ENCODE data around the gene ITCH. TPM values are rescaled to one million over a fixed set of nuclear protein-coding genes. Genes with fewer than 3 reads are reported as not detected.

The ITCH gene
- polyA plus RNA-seq, 4 donors = 32.0 to 52.4 (median 47.0) TPM

GRCh38 chr20:34543463-34544056 lies 180.5 kb downstream of the ITCH start:
- no peak for DNase-seq (ENCODE audit: low read depth in 4 of 4, low spot score in 3 of 4)

GRCh38 chr20:34544109-34544796 lies 181.2 kb downstream of the ITCH start:
- no peak for DNase-seq (ENCODE audit: low read depth in 4 of 4, low spot score in 3 of 4)

GRCh38 chr20:34546751-34547181 lies 183.7 kb downstream of the ITCH start:
- no peak for DNase-seq (ENCODE audit: low read depth in 4 of 4, low spot score in 3 of 4)

GRCh38 chr20:34547844-34548613 lies 185.0 kb downstream of the ITCH start:
- DNase-seq (ENCODE audit: low read depth in 4 of 4, low spot score in 3 of 4) = no peak

- peak in 1 of 4 donors; percentile 45 for DNase-seq (ENCODE audit: low read depth in 4 of 4, low spot score in 3 of 4)
Measured at GRCh38 chr20:34549291-34549928, 186.3 kb downstream of the ITCH start.

GRCh38 chr20:34549929-34550305 lies 186.8 kb downstream of the ITCH start:
- no peak for DNase-seq (ENCODE audit: low read depth in 4 of 4, low spot score in 3 of 4)

- no peak for DNase-seq (ENCODE audit: low read depth in 4 of 4, low spot score in 3 of 4)
Measured at GRCh38 chr20:34552569-34552968, 189.5 kb downstream of the ITCH start.

GRCh38 chr20:34553366-34553867 lies 190.3 kb downstream of the ITCH start:
- no peak for DNase-seq (ENCODE audit: low read depth in 4 of 4, low spot score in 3 of 4)

- no peak for DNase-seq (ENCODE audit: low read depth in 4 of 4, low spot score in 3 of 4)
Measured at GRCh38 chr20:34557936-34558319, 194.9 kb downstream of the ITCH start.

- peak in 3 of 4 donors; percentile 71 to 84 (median 74) for DNase-seq (ENCODE audit: low read depth in 4 of 4, low spot score in 3 of 4)
Measured at GRCh38 chr20:34558320-34559218, 195.5 kb downstream of the ITCH start, which contains the start of gene MAP1LC3A. MAP1LC3A (plus strand) TSS chr20:34558718; CDS start chr20:34558869, 151 bp downstream.

GRCh38 chr20:34559311-34560140 lies 196.5 kb downstream of the ITCH start:
- DNase-seq (ENCODE audit: low read depth in 4 of 4, low spot score in 3 of 4) = no peak

GRCh38 chr20:34560141-34560523 lies 197.1 kb downstream of the ITCH start:
- no peak for DNase-seq (ENCODE audit: low read depth in 4 of 4, low spot score in 3 of 4)

GRCh38 chr20:34560614-34561013 lies 197.5 kb downstream of the ITCH start:
- no peak for DNase-seq (ENCODE audit: low read depth in 4 of 4, low spot score in 3 of 4)

Other genes with a start within 250 kb of the ITCH start
- under 1 TPM in 2 of 4 donors, not detected in 2; 0.22 to 0.52 TPM for gene ASIP, start 121.8 kb upstream of the ITCH start, polyA plus RNA-seq (ENCODE audit: insufficient read length in 4 of 4)
- 100 to 1,000 TPM in 3 of 4 donors, 10 to 100 TPM in 1; 88.3 to 187 (median 169) TPM for gene AHCY, start 59.9 kb upstream of the ITCH start, polyA plus RNA-seq (ENCODE audit: insufficient read length in 4 of 4)
- gene DYNLRB1, start 153.1 kb downstream of the ITCH start, polyA plus RNA-seq (ENCODE audit: insufficient read length in 4 of 4) = 100 to 1,000 TPM; 135 to 220 (median 197) TPM
- 10 to 100 TPM; 23.3 to 31.4 (median 23.9) TPM for gene MAP1LC3A, start 195.4 kb downstream of the ITCH start, polyA plus RNA-seq (ENCODE audit: insufficient read length in 4 of 4)